Measurements from ENCODE around the gene QKI.
"Not testable (repeated sequence)": the region's sequence is repeated elsewhere in the genome, so short reads cannot be mapped to it uniquely, and the experiment has no call there.

QKI gene

DNA sequence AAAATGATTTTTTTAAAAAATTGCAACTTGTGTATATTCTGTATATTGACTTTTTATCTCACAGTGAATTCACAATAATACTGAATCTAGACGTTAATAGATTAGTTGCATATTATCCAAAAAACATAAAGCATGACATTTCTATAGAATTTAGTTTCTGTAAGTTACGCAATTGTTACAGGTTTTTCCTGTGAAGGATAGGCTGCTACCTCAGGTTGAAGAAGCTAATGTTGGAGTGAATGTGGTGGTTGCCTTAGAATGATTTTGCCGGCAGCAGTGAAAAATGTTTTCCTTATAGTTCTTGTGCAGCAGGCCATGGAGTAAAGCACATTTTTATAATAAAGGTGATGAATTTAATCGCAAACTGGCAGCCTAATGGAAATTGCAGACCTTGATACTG lies 20.5 kb downstream of the QKI start:
- no peak for DNase-seq (ENCODE audit: insufficient read length, low spot score)
- TF ChIP-seq CTCF (IDR thresholded peaks at IDR 0.05; ENCODE audit: insufficient read depth, missing control alignments) = no peak
- no peak for FAIRE-seq

- TF ChIP-seq CTCF (IDR thresholded peaks at IDR 0.05; ENCODE audit: insufficient read depth, missing control alignments) = no peak
- FAIRE-seq (no peak), DNase-seq (ENCODE audit: insufficient read length, low spot score) (no peak)
Observed at GRCh38 chr6:163436843-163437242, 22.3 kb downstream of the QKI start.

DNA sequence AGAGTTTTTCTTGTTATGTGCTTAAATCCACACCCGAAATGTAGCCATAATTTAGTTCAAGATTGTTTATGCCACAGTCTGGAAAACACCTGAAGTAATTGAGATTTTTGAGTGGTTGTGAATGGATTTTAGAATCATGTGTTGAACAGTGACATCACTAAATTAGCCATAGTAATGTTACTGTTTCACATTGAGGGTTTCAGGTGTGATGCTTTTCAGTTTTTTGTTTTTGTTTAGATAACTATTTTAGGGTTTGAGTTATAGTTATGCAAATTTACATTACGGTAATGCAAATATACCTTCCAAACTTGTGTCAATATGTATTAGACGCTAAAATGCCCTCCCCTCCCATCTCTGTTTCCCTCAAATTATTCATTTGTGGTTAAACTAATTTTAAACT lies 22.9 kb downstream of the QKI start:
- DNase-seq (ENCODE audit: insufficient read length, low spot score) = no peak
- no peak for FAIRE-seq
- no peak for TF ChIP-seq CTCF (IDR thresholded peaks at IDR 0.05; ENCODE audit: insufficient read depth, missing control alignments)

- no peak for DNase-seq (ENCODE audit: insufficient read length, low spot score)
- FAIRE-seq = no peak
- no peak for TF ChIP-seq CTCF (IDR thresholded peaks at IDR 0.05; ENCODE audit: insufficient read depth, missing control alignments)
Observed at GRCh38 chr6:163438298-163438939, 23.9 kb downstream of the QKI start.

DNA sequence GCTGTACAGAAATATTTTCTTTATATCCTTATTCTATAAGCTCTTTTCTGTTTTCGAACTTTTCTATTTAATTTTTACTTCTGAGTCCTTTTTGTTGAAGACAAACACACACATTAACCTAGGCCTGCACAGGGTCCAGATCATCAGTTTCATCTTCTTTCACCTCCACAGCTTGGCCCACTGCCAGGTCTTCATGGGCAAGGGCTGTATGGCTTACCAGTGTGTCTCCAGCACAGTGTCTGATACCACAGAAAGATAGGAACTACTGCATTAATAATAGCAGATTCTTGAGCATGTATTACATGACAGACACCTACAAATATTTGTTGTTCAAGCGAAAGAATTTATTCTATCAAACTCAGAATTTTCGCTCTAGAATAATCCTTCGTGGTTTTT lies 24.4 kb downstream of the QKI start:
- FAIRE-seq (no peak), DNase-seq (ENCODE audit: insufficient read length, low spot score) (no peak)
- no peak for TF ChIP-seq CTCF (IDR thresholded peaks at IDR 0.05; ENCODE audit: insufficient read depth, missing control alignments)

DNA sequence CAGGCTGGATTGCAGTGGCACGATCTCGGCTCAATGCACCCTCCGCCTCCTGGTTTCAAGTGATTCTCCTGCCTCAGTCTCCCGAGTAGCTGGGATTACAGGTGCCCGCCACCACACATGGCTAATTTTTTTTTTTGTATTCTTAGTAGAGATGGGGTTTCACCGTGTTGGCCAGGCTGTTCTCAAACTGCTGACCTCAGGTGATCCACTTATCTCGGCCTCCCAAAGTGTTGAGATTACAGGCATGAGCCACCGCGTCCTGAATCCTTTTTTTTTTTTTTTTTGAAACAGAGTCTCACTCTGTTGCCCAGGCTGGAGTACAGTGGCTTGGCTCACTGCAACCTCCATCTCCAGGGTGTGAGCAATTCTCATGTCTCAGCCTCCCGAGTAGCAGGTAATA lies 24.9 kb downstream of the QKI start:
- FAIRE-seq; DNase-seq (ENCODE audit: insufficient read length, low spot score): not testable (repeated sequence)

GRCh38 chr6:163439997-163440396 lies 25.5 kb downstream of the QKI start:
- no peak for TF ChIP-seq CTCF (IDR thresholded peaks at IDR 0.05; ENCODE audit: insufficient read depth, missing control alignments)
- FAIRE-seq (no peak), DNase-seq (ENCODE audit: insufficient read length, low spot score) (no peak)

- TF ChIP-seq CTCF (IDR thresholded peaks at IDR 0.05; ENCODE audit: insufficient read depth, missing control alignments) = no peak
- FAIRE-seq (no peak), DNase-seq (ENCODE audit: insufficient read length, low spot score) (no peak)
Observed at GRCh38 chr6:163442336-163442735, 27.8 kb downstream of the QKI start.
